Measurements from ENCODE around the gene DNM1. TPM values are rescaled to one million over a fixed set of nuclear protein-coding genes. Genes with fewer than 3 reads are reported as not detected.

The DNM1 gene
- 9.5 TPM for polyA plus RNA-seq (2013, experiment 1 of 2)
- polyA plus RNA-seq (2013, experiment 2 of 2): 8.9 TPM

DNA sequence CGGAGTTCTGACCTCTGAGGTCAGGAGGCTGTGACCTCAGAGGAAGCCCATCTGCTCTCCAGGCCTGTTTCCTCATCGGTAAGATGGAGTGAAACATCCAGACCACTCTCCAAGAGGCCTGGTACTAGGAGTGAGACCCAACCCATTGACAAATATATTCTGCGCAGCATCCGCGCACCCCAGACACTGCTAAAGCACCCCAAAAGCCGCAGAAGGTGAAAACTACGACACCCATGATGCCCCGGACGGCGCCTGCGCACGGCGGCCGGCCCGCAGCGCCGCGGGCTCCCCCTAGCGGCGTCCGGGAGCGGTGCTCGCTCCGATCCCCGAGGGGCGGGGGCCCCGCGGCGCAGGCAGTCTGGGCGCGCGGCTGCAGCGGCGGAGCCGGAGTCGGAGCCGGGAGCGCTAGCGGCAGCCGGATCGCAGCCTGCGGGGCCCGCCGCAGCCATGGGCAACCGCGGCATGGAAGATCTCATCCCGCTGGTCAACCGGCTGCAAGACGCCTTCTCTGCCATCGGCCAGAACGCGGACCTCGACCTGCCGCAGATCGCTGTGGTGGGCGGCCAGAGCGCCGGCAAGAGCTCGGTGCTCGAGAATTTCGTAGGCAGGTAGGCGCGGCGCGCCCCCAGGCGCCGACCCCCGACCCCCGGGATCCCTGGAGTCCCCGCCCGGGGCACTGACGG, at the start of gene DNM1:
TSS of gene DNM1 (plus strand) at position 356 of the 683 bp plus-strand sequence. CDS start at position 448, 92 bp downstream.
- Histone ChIP-seq H3K79me2 (ENCODE audit: control insufficient read depth, insufficient read depth, low read length) (no peaks in the 10 kb centered on the region), H3K4ac (ENCODE audit: low read depth, low read length) (peak within 1 kb of the TSS; percentile 37), H3K4me3 (ENCODE audit: low read length) (peak within 1 kb of the TSS; percentile 73), H3K79me1 (ENCODE audit: low read length) (no peaks in the 10 kb centered on the region), H3K36me3 (ENCODE audit: control insufficient read depth, insufficient read depth, low read length) (no peaks in the 10 kb centered on the region), H3K9ac (ENCODE audit: low read length) (peak within 1 kb of the TSS; percentile 85), H2BK120ac (ENCODE audit: low read depth, low read length) (peak within 1 kb of the TSS; percentile 15), H4K8ac (ENCODE audit: low read depth, low read length) (no peak within 1 kb of the TSS), H3K4me1 (ENCODE audit: control insufficient read depth, low read depth, low read length) (peaks cover 3% of the 10 kb centered on the region), H3K27me3 (ENCODE audit: insufficient read depth, low read length, poor library complexity) (no peaks in the 10 kb centered on the region), H3K56ac (ENCODE audit: low read length) (peak within 1 kb of the TSS; percentile 93), H3K18ac (ENCODE audit: low read length) (peak within 1 kb of the TSS; percentile 33), H4K5ac (ENCODE audit: low read length) (no peak within 1 kb of the TSS), H2BK15ac (replicated peaks; ENCODE audit: low read depth) (no peak within 1 kb of the TSS), H3K27ac (ENCODE audit: low read depth, low read length) (peak within 1 kb of the TSS; percentile 84), H3K23ac (ENCODE audit: low read length) (no peak within 1 kb of the TSS), H3K4me2 (ENCODE audit: low read length) (peak within 1 kb of the TSS; percentile 81), H2BK5ac (ENCODE audit: low read length) (peak within 1 kb of the TSS; percentile 35), H2AK5ac (ENCODE audit: low read length) (no peak within 1 kb of the TSS)
- no CpG with 5 or more reads among the region's 72 CpGs for WGBS (ENCODE audit: extremely low coverage, insufficient coverage, low lambda C conversion rate)
- peak; percentile 76 for DNase-seq

DNA sequence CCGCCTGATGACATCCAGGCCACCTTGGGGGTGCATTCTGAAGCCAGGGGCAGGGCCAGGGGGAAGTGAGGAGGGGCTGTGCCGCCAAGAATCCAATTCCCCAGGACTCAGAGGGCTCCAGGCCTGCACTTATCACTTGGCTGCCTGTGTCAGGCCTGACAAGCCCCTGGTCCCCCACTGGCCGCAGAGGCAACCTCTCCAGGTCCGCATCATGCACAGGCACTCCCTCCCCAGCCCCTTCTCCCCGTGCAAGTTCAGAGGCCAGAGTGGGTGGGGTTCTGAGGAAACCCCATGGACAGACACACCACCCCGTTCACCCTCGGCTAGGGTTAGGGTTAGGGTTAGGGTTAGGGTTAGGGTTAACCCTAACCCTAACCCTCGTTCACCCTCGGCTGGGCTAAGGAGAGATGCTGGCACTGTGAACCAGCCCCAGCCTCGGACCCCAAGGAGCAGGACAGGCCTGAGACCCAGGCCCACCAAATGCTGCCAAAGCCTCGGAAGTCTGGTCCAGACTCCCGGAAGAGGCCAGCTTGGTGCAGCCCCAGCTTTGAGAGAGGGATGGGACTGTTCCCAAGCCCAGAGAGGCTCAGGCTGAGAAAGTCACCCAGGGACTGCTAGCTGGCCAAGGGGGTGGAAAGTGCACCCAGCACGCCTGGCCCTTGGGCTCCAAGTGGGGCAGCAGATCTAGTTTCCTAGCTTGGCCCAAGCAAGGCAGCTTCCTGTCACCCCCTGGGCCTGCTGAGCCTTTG, 49.1 kb upstream of the DNM1 start:
- DNase-seq: no peak
- no peak overlapping the region for H2AK5ac ChIP-seq (ENCODE audit: low read length)
- H3K4me1 ChIP-seq (ENCODE audit: control insufficient read depth, low read depth, low read length): no peaks in the 10 kb centered on the region
- no peak overlapping the region for H3K4me2 ChIP-seq (ENCODE audit: low read length)
- H2BK120ac ChIP-seq (ENCODE audit: low read depth, low read length): no peak overlapping the region
- no peak overlapping the region for H4K5ac ChIP-seq (ENCODE audit: low read length)
- H3K27ac ChIP-seq (ENCODE audit: low read depth, low read length): no peak overlapping the region
- no peak overlapping the region for H3K18ac ChIP-seq (ENCODE audit: low read length)
- H3K23ac ChIP-seq (ENCODE audit: low read length): no peak overlapping the region
- H3K79me1 ChIP-seq (ENCODE audit: low read length): no peaks in the 10 kb centered on the region
- H3K36me3 ChIP-seq (ENCODE audit: control insufficient read depth, insufficient read depth, low read length): no peaks in the 10 kb centered on the region
- WGBS (ENCODE audit: extremely low coverage, insufficient coverage, low lambda C conversion rate): no CpG with 5 or more reads among the region's 13 CpGs
- H3K27me3 ChIP-seq (ENCODE audit: insufficient read depth, low read length, poor library complexity): no peaks in the 10 kb centered on the region
- no peak overlapping the region for H4K8ac ChIP-seq (ENCODE audit: low read depth, low read length)
- H3K56ac ChIP-seq (ENCODE audit: low read length): no peak overlapping the region
- no peak overlapping the region for H3K4ac ChIP-seq (ENCODE audit: low read depth, low read length)
- no peak overlapping the region for H2BK5ac ChIP-seq (ENCODE audit: low read length)
- H2BK15ac ChIP-seq (replicated peaks; ENCODE audit: low read depth): no peak overlapping the region
- no peaks in the 10 kb centered on the region for H3K79me2 ChIP-seq (ENCODE audit: control insufficient read depth, insufficient read depth, low read length)
- no peak overlapping the region for H3K4me3 ChIP-seq (ENCODE audit: low read length)
- H3K9ac ChIP-seq (ENCODE audit: low read length): no peak overlapping the region

DNA sequence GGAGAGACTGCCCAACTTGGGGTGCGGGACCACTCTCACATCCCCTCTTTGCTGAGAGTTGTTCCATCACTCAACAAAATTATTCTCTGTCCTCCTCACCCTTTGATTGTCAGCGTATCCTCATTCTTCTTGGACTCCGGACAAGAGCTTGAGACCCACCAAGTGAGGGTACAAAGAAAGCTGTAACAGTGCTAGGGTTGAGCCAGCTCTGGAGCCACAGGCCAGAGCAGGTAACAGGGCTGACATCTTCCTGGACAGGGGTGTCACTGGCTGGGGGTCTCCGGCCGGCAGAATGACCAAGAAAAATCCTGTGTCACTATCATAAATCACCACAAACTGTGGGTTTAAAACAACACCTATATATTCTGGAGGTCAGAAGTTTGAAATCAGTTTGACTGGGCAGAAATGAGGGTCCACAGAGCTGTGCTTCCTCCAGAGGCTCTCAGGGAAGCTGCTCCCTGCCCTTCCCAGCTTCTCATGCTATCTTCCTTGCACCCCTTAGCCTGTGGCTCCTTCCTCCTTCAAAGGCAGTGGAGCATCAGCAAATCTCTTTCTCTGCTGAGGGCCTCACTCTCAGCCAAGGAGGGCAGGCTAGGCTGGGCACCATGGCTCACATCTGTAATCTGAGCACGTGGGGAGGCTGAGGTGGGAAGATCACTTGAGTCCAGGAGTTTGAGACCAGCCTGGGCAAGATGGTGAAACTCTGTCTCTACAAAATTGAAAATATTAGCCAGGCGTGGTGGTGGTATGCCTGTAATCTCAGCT, 47.3 kb upstream of the DNM1 start:
- H3K27me3 ChIP-seq (ENCODE audit: insufficient read depth, low read length, poor library complexity): no peaks in the 10 kb centered on the region
- H3K18ac ChIP-seq (ENCODE audit: low read length): no peak overlapping the region
- H3K56ac ChIP-seq (ENCODE audit: low read length): no peak overlapping the region
- no peak overlapping the region for H2BK15ac ChIP-seq (replicated peaks; ENCODE audit: low read depth)
- no peaks in the 10 kb centered on the region for H3K4me1 ChIP-seq (ENCODE audit: control insufficient read depth, low read depth, low read length)
- no peaks in the 10 kb centered on the region for H3K36me3 ChIP-seq (ENCODE audit: control insufficient read depth, insufficient read depth, low read length)
- no peak overlapping the region for H2AK5ac ChIP-seq (ENCODE audit: low read length)
- H3K79me2 ChIP-seq (ENCODE audit: control insufficient read depth, insufficient read depth, low read length): no peaks in the 10 kb centered on the region
- no peak overlapping the region for H3K27ac ChIP-seq (ENCODE audit: low read depth, low read length)
- H4K8ac ChIP-seq (ENCODE audit: low read depth, low read length): no peak overlapping the region
- H3K4me2 ChIP-seq (ENCODE audit: low read length): no peak overlapping the region
- no peak overlapping the region for H3K23ac ChIP-seq (ENCODE audit: low read length)
- no peak for DNase-seq
- no peak overlapping the region for H2BK120ac ChIP-seq (ENCODE audit: low read depth, low read length)
- WGBS (ENCODE audit: extremely low coverage, insufficient coverage, low lambda C conversion rate): no CpG with 5 or more reads among the region's 7 CpGs
- no peak overlapping the region for H4K5ac ChIP-seq (ENCODE audit: low read length)
- no peak overlapping the region for H2BK5ac ChIP-seq (ENCODE audit: low read length)
- H3K4me3 ChIP-seq (ENCODE audit: low read length): no peak overlapping the region
- no peak overlapping the region for H3K4ac ChIP-seq (ENCODE audit: low read depth, low read length)
- no peak overlapping the region for H3K9ac ChIP-seq (ENCODE audit: low read length)
- no peaks in the 10 kb centered on the region for H3K79me1 ChIP-seq (ENCODE audit: low read length)

DNA sequence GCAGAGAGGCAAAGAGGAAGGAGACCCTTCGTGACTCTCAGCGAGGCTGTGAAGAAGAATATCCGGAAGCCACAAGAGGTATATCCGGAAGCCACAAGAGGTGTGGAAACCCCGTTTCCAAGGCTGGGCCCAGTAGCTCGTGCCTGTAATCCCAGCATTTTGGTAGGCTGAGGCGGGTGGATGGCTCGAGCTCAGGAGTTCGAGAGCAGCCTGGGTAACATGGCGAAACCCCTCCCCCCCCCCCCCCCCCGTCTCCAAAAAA, 43.7 kb upstream of the DNM1 start:
- H3K4ac ChIP-seq (ENCODE audit: low read depth, low read length): peak overlapping the region; percentile 81
- no peak for DNase-seq
- H2AK5ac ChIP-seq (ENCODE audit: low read length): no peak overlapping the region
- no peaks in the 10 kb centered on the region for H3K27me3 ChIP-seq (ENCODE audit: insufficient read depth, low read length, poor library complexity)
- no peak overlapping the region for H3K4me3 ChIP-seq (ENCODE audit: low read length)
- H3K79me1 ChIP-seq (ENCODE audit: low read length): no peaks in the 10 kb centered on the region
- H3K9ac ChIP-seq (ENCODE audit: low read length): peak overlapping the region; percentile 85
- H3K27ac ChIP-seq (ENCODE audit: low read depth, low read length): no peak overlapping the region
- peak overlapping the region; percentile 78 for H4K8ac ChIP-seq (ENCODE audit: low read depth, low read length)
- H3K56ac ChIP-seq (ENCODE audit: low read length): peak overlapping the region; percentile 81
- H2BK120ac ChIP-seq (ENCODE audit: low read depth, low read length): peak overlapping the region; percentile 3
- no peaks in the 10 kb centered on the region for H3K4me1 ChIP-seq (ENCODE audit: control insufficient read depth, low read depth, low read length)
- peak overlapping the region; percentile 80 for H3K4me2 ChIP-seq (ENCODE audit: low read length)
- H3K79me2 ChIP-seq (ENCODE audit: control insufficient read depth, insufficient read depth, low read length): no peaks in the 10 kb centered on the region
- H3K18ac ChIP-seq (ENCODE audit: low read length): peak overlapping the region; percentile 35
- no peak overlapping the region for H3K23ac ChIP-seq (ENCODE audit: low read length)
- H2BK15ac ChIP-seq (replicated peaks; ENCODE audit: low read depth): no peak overlapping the region
- no CpG with 5 or more reads among the region's 11 CpGs for WGBS (ENCODE audit: extremely low coverage, insufficient coverage, low lambda C conversion rate)
- peaks cover 4% of the 10 kb centered on the region for H3K36me3 ChIP-seq (ENCODE audit: control insufficient read depth, insufficient read depth, low read length)
- no peak overlapping the region for H2BK5ac ChIP-seq (ENCODE audit: low read length)
- no peak overlapping the region for H4K5ac ChIP-seq (ENCODE audit: low read length)

DNA sequence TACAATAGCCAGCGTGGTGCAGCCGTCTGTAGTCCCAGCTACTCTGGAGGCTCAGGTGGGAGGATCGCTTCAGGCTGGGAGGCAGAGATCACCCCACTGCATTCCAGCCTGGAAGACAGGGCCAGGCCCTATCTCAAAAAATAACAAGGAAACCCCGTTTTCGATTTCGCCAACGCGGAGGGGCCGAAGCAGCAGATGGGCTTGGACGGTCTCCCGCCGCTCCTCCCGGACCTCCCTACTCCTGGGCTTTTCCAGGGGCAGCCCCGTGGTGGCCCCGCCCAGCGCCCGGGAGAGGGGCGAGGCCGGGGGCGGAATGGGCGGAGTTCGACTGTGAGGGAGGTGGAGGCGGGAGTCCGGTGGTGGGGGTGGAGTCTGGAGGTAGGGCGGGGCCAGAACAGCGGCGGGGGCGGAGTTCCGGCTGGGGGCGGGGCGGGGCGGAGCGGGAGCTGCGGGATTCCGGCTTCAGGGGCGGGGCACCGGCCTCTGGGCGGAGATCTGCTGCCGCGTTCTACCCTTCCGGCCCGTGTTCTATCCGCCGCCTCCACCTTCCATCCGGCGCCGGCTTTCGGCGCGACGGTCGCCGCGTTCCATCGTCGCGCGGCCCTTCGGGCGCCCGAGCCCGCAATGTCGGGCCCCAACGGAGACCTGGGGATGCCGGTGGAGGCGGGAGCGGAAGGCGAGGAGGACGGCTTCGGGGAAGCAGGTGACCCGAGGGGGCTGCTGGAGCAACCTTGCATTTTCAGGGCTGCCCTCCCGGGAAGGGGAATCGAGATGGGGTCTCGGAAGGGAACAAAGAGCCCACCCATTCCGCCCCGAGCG, 43.2 kb upstream of the DNM1 start, which contains the start of gene BBLN:
TSS of gene BBLN (plus strand) at position 482 of the 819 bp plus-strand sequence. CDS start at position 625, 143 bp downstream.
- WGBS (ENCODE audit: extremely low coverage, insufficient coverage, low lambda C conversion rate): no CpG with 5 or more reads among the region's 77 CpGs
- no peaks in the 10 kb centered on the region for H3K27me3 ChIP-seq (ENCODE audit: insufficient read depth, low read length, poor library complexity)
- H3K27ac ChIP-seq (ENCODE audit: low read depth, low read length): no peak within 1 kb of the TSS
- peak within 1 kb of the TSS; percentile 91 for H3K23ac ChIP-seq (ENCODE audit: low read length)
- peak within 1 kb of the TSS; percentile 89 for H3K9ac ChIP-seq (ENCODE audit: low read length)
- H3K4ac ChIP-seq (ENCODE audit: low read depth, low read length): peak within 1 kb of the TSS; percentile 81
- no peak within 1 kb of the TSS for H2AK5ac ChIP-seq (ENCODE audit: low read length)
- peaks cover 5% of the 10 kb centered on the region for H3K36me3 ChIP-seq (ENCODE audit: control insufficient read depth, insufficient read depth, low read length)
- H3K56ac ChIP-seq (ENCODE audit: low read length): peak within 1 kb of the TSS; percentile 94
- H2BK120ac ChIP-seq (ENCODE audit: low read depth, low read length): peak within 1 kb of the TSS; percentile 3
- H2BK15ac ChIP-seq (replicated peaks; ENCODE audit: low read depth): no peak within 1 kb of the TSS
- peak within 1 kb of the TSS; percentile 83 for H3K4me3 ChIP-seq (ENCODE audit: low read length)
- no peaks in the 10 kb centered on the region for H3K79me1 ChIP-seq (ENCODE audit: low read length)
- H3K79me2 ChIP-seq (ENCODE audit: control insufficient read depth, insufficient read depth, low read length): no peaks in the 10 kb centered on the region
- H4K8ac ChIP-seq (ENCODE audit: low read depth, low read length): peak within 1 kb of the TSS; percentile 78
- H3K18ac ChIP-seq (ENCODE audit: low read length): peak within 1 kb of the TSS; percentile 75
- no peaks in the 10 kb centered on the region for H3K4me1 ChIP-seq (ENCODE audit: control insufficient read depth, low read depth, low read length)
- peak within 1 kb of the TSS; percentile 80 for H3K4me2 ChIP-seq (ENCODE audit: low read length)
- H4K5ac ChIP-seq (ENCODE audit: low read length): no peak within 1 kb of the TSS
- no peak within 1 kb of the TSS for H2BK5ac ChIP-seq (ENCODE audit: low read length)
- DNase-seq: peak; percentile 97

Measured in mesendoderm (in vitro differentiated cells).